Measurements from ENCODE around the gene LRIF1. TPM values are rescaled to one million over a fixed set of nuclear protein-coding genes. Genes with fewer than 3 reads are reported as not detected.

Gene LRIF1
- total and polyA plus RNA-seq, 10 of the 15 experiments (the other 5 are each of a cell fraction or from before 2014, with no cell fraction given), result 9.7 to 20.3 (median 15.8) TPM

DNA sequence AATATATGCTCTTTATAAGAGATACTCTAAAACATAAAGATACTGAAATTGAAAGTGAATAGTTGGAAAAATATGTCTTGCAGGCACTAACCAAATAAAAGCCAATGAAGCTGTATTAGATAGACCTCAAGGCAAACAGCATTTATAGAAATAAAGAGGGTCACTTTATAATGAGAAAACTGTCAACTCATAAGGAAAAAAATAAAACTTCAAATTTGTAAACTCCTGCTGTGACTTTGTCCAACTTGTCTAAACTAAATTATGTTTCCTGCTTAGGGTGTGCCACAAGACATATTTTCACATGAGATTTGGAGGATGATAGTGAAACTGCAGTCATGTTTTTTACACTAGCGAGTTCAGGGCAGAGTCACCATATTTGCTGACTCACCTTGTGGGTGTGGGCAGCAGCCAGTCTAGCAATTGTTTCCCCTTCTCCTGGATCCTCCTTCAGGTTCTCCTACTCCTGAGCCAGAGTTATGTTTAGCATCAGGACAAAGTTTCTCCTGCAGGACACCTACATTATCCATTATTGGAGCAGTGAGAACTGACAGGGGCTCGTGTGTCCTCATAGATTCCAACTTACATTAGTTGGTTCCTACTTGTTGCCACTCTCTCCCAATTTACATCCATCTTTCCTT is 46.9 kb downstream of the LRIF1 start (continued):
- TF ChIP-seq, protein P1, sequence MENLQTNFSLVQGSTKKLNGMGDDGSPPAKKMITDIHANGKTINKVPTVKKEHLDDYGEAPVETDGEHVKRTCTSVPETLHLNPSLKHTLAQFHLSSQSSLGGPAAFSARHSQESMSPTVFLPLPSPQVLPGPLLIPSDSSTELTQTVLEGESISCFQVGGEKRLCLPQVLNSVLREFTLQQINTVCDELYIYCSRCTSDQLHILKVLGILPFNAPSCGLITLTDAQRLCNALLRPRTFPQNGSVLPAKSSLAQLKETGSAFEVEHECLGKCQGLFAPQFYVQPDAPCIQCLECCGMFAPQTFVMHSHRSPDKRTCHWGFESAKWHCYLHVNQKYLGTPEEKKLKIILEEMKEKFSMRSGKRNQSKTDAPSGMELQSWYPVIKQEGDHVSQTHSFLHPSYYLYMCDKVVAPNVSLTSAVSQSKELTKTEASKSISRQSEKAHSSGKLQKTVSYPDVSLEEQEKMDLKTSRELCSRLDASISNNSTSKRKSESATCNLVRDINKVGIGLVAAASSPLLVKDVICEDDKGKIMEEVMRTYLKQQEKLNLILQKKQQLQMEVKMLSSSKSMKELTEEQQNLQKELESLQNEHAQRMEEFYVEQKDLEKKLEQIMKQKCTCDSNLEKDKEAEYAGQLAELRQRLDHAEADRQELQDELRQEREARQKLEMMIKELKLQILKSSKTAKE (IDR thresholded peaks at IDR 0.05; ENCODE audit: low read depth, poor library complexity, severe bottlenecking), result no peak
- no peak for TF ChIP-seq STAT1 (conservative IDR thresholded peaks at IDR 0.05)
- 0 out of 2 replicates have a peak, but pooled peaks have one; percentile 28 for TF ChIP-seq EED (IDR thresholded peaks at IDR 0.05; ENCODE audit: low read depth)
- TF ChIP-seq EGR1 (IDR thresholded peaks at IDR 0.05; ENCODE audit: borderline replicate concordance in 1 of 2, low read depth in 2 of 2, low read length in 2 of 2), result no peak

DNA sequence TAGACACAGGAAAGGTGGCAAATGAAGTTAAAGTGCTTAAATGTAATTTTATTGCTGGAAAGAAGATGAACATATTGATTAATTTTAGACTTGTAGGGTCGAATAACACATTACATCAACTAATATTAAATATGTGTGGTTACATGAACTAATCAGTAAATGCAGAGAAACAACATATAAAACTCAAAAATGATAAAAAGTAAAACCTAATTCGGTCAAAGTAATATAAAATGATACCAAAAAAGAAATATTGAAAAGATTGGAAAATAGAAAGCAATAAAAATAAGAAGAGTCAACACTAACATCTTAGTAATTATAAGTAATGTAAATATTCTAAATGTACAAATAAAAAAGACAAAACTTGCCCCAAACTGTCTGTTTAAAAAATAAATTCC is 47.5 kb downstream of the LRIF1 start:
- intact Hi-C loops (cut with micrococcal nuclease; ENCODE audit: unreplicated experiment), result no loop called here
- Histone ChIP-seq H3K9ac (ENCODE audit: control insufficient read depth, insufficient read depth, low read length) (no peak overlapping the region), H3K4me1 (ENCODE audit: control insufficient read depth, insufficient read depth, low read length) (peaks cover 5% of the 10 kb centered on the region; the same call in 1 of the 2 replicates), H3K36me3 (ENCODE audit: control insufficient read depth in 2 of 2, insufficient read depth in 2 of 2, low read length in 1 of 2) (no peaks in the 10 kb centered on the region), H3K27me3 (replicated peaks in 1 of 2; ENCODE audit: control insufficient read depth in 2 of 2, insufficient read depth in 2 of 2, low read length in 1 of 2) (no peaks in the 10 kb centered on the region), H4K20me1 (ENCODE audit: control insufficient read depth, insufficient read depth) (no peaks in the 10 kb centered on the region), H3K4me3 (no peak overlapping the region), H2AFZ (ENCODE audit: control insufficient read depth, low read depth, low read length) (no peak overlapping the region; the same call in 1 of the 2 replicates), H3K27ac (ENCODE audit: control insufficient read depth, insufficient read depth) (peak overlapping the region; percentile 57; the same call in 1 of the 2 replicates), H3K9me3 (replicated peaks; ENCODE audit: control insufficient read depth, insufficient read depth, low read length) (peaks cover 2% of the 10 kb centered on the region; the same call in 2 of the 3 replicates), H3K79me2 (ENCODE audit: control insufficient read depth, insufficient read depth, low read length) (no peaks in the 10 kb centered on the region), H3K4me2 (ENCODE audit: control insufficient read depth, insufficient read depth) (peak overlapping the region; percentile 70)
- 73% methylated on average over 2 of the region's 2 CpGs for WGBS (ENCODE audit: insufficient coverage, insufficient replicate concordance, low lambda C conversion rate, missing lambda C conversion rate)
- POLR2A ChIA-PET, result no interaction called here
- no peak for FAIRE-seq
- no peak for ATAC-seq
- in situ Hi-C loops (cut with MboI), result no loop called here
- DNase-seq (ENCODE audit: low read depth, low spot score), result no peak
- RAD21 ChIA-PET (ENCODE audit: unreplicated experiment), result no interaction called here
- BruUV-seq (replicated peaks), result no TSS peak
- SMC1A ChIA-PET (ENCODE audit: uncharacterized antibody, unreplicated experiment), result interaction anchor here (1.6 kb wide), 1 partner anchor 44 kb away, joined by 4 read pairs; no protein-coding TSS in a partner anchor
- CTCF ChIA-PET, result no interaction called here
- TF ChIP-seq, protein P2, sequence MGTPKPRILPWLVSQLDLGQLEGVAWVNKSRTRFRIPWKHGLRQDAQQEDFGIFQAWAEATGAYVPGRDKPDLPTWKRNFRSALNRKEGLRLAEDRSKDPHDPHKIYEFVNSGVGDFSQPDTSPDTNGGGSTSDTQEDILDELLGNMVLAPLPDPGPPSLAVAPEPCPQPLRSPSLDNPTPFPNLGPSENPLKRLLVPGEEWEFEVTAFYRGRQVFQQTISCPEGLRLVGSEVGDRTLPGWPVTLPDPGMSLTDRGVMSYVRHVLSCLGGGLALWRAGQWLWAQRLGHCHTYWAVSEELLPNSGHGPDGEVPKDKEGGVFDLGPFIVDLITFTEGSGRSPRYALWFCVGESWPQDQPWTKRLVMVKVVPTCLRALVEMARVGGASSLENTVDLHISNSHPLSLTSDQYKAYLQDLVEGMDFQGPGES (IDR thresholded peaks at IDR 0.05), result no peak
- TF ChIP-seq, protein P3, sequence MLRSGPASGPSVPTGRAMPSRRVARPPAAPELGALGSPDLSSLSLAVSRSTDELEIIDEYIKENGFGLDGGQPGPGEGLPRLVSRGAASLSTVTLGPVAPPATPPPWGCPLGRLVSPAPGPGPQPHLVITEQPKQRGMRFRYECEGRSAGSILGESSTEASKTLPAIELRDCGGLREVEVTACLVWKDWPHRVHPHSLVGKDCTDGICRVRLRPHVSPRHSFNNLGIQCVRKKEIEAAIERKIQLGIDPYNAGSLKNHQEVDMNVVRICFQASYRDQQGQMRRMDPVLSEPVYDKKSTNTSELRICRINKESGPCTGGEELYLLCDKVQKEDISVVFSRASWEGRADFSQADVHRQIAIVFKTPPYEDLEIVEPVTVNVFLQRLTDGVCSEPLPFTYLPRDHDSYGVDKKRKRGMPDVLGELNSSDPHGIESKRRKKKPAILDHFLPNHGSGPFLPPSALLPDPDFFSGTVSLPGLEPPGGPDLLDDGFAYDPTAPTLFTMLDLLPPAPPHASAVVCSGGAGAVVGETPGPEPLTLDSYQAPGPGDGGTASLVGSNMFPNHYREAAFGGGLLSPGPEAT (IDR thresholded peaks at IDR 0.05; ENCODE audit: low read depth), result no peak
- TF ChIP-seq, protein P4, sequence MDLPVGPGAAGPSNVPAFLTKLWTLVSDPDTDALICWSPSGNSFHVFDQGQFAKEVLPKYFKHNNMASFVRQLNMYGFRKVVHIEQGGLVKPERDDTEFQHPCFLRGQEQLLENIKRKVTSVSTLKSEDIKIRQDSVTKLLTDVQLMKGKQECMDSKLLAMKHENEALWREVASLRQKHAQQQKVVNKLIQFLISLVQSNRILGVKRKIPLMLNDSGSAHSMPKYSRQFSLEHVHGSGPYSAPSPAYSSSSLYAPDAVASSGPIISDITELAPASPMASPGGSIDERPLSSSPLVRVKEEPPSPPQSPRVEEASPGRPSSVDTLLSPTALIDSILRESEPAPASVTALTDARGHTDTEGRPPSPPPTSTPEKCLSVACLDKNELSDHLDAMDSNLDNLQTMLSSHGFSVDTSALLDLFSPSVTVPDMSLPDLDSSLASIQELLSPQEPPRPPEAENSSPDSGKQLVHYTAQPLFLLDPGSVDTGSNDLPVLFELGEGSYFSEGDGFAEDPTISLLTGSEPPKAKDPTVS (IDR thresholded peaks at IDR 0.05; ENCODE audit: low read depth, low read length), result no peak
- TF ChIP-seq TCF12 (IDR thresholded peaks at IDR 0.05; ENCODE audit: low read depth, low read length) (no peak), ZNF274 (IDR thresholded peaks at IDR 0.05; ENCODE audit: insufficient read depth, insufficient read length) (no peak), NFIC (IDR thresholded peaks at IDR 0.05; ENCODE audit: low read depth, low read length) (no peak)
- TF ChIP-seq, protein P5, sequence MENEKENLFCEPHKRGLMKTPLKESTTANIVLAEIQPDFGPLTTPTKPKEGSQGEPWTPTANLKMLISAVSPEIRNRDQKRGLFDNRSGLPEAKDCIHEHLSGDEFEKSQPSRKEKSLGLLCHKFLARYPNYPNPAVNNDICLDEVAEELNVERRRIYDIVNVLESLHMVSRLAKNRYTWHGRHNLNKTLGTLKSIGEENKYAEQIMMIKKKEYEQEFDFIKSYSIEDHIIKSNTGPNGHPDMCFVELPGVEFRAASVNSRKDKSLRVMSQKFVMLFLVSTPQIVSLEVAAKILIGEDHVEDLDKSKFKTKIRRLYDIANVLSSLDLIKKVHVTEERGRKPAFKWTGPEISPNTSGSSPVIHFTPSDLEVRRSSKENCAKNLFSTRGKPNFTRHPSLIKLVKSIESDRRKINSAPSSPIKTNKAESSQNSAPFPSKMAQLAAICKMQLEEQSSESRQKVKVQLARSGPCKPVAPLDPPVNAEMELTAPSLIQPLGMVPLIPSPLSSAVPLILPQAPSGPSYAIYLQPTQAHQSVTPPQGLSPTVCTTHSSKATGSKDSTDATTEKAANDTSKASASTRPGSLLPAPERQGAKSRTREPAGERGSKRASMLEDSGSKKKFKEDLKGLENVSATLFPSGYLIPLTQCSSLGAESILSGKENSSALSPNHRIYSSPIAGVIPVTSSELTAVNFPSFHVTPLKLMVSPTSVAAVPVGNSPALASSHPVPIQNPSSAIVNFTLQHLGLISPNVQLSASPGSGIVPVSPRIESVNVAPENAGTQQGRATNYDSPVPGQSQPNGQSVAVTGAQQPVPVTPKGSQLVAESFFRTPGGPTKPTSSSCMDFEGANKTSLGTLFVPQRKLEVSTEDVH (IDR thresholded peaks at IDR 0.05; ENCODE audit: low read depth, partially characterized antibody), result no peak
- TF ChIP-seq, protein P6, sequence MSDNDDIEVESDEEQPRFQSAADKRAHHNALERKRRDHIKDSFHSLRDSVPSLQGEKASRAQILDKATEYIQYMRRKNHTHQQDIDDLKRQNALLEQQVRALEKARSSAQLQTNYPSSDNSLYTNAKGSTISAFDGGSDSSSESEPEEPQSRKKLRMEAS (IDR thresholded peaks at IDR 0.05; ENCODE audit: low read depth, low read length), result no peak

Data from GM12878 (cell line).